Fibroblast of lung (primary cell): ENCODE data around the gene FAM168B.

Experiments
- CTCF ChIP-seq, 2 donors: IDR thresholded peaks in 1 of 2; conservative IDR thresholded peaks in 1 of 2; 1 replicate in 1 of 2; 2 replicates in 1 of 2; pipeline ENCODE4 v1.5.1; 2011 to 2012; ENCODE audit warnings: low read length in 2 of 2, control low read depth in 1 of 2, inconsistent platforms in 1 of 2, low read depth in 1 of 2, mild to moderate bottlenecking in 1 of 2
- EZH2 ChIP-seq: IDR thresholded peaks from 2 replicates; pipeline ENCODE4 v1.5.1; 2012; ENCODE audit warnings: low read length, control low read depth, mild to moderate bottlenecking; ENCODE audit errors: missing control alignments

- TF ChIP-seq CTCF (conservative IDR thresholded peaks at IDR 0.05 in 1 of 2, IDR thresholded peaks at IDR 0.05 in 1 of 2; ENCODE audit: low read depth in 1 of 2, low read length in 2 of 2) (no peak), EZH2 (no peak)
Observed at GRCh38 chr2:131039535-131039907, 53.7 kb downstream of the FAM168B start.
